Endometrial microvascular endothelial cells (primary cell): Measurements from ENCODE around the gene HSD11B1. TPM values are rescaled to one million over a fixed set of nuclear protein-coding genes. Genes with fewer than 3 reads are reported as not detected.

Experiments
- in situ Hi-C: cut with HindIII; loops from 2 replicates; pipeline ENCODE4 v1.10.0; 2017; ENCODE audit warnings: low sequenced_read_pairs, low pct_unique_long_range_greater_than_20kb; ENCODE audit errors: inconsistent ontology term
- total RNA-seq: library from RNA; depleted of rRNA; stranded (reverse); fragments of >200 nt; gene quantifications from one replicate; pipeline ENCODE4 v1.2.3, GENCODE V29; 2015; ENCODE audit errors: inconsistent ontology term

Gene HSD11B1
- total RNA-seq, 1 donor from 2014 or later, result 0.46 TPM

DNA sequence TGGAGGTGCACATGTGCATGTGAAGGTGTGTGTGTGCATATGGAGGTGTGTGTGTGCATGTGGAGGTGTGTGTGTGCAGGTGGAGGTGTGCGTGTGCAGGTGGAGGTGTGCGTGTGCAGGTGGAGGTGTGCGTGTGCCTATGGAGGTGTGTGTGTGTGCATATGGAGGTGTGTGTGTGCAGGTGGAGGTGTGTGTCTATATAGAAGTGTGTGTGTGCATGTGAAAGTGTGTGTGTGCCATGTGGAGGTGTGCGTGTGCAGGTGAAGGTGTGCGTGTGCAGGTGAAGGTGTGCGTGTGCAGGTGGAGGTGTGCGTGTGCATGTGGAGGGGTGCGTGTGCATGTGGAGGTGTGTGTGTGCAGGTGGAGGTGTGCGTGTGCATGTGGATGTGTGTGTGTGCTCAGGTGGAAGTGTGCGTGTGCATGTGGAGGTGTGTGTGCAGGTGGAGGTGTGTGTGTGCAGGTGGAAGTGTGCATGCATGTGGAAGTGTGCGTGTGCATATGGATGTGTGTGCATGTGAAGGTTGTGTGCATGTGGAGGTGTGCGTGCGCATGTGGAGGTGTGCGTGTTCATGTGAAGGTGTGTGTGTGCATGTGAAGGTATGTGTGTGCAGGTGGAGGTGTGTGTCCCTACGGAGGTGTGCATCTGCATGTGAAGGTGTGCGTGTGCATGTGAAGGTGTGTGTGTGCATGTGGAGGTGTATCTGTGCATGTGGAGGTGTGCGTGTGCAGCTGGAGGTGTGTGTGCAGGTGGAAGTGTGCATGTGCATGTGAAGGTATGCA lies 66.2 kb downstream of the HSD11B1 start:
- in situ Hi-C loops, result no loop called here

DNA sequence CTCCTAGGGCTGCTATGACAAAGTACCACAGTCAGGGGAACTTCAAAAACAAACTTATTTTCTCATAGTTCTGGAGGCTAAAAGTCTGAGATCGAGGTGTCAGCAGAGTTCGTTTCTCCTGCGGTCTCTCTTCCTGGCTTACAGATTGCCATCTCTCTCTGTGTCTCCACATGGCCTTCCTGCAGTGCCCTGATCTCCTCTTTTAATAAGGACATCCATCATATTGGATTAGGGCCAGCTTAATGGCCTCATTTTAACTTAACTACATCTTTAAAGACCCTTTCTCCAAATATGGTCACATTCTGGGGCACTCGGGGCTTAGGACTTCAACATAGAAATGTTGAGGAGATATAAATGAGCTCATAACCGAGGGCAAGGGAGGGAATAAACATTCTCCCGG lies 67.5 kb downstream of the HSD11B1 start:
- in situ Hi-C loops, result no loop called here

DNA sequence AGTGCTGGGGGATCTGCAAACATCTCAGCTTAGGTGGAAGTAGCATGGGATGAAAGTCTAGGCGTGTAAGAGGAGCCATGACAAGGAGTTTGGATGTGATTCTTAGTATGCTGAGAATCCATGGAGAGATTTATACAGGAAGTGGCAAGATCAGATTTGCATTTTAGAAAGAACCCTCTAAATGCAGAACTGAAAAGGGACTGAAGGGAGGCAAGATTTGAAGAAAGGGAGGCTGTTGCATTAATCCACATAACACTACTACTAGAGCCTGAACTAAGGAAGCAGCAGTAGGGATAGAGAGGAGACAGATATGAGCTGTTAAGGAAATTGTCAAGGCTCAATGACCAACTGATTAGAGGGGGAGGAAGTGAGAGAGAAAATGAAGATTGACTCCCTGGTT lies 69.9 kb downstream of the HSD11B1 start:
- in situ Hi-C loops, result no loop called here

DNA sequence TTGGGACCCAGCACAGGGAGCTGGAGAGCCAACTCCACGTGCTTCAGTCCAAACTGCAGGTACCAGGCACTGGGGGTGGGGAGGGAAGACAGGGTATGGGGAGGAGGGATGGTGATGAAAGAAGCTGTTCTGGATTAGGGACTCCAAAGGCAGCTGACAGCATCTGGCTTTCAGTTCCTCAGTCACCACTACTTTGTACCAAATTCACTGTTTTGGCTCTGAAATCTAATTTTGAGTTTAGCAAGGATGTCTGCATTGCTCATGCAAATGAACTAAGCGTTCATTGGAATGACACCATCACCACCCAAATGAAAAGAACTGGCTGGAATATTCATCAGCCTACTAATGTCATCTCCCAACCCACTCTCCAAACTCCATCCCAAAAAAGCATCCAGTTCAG lies 71.0 kb downstream of the HSD11B1 start:
- in situ Hi-C loops, result no loop called here

DNA sequence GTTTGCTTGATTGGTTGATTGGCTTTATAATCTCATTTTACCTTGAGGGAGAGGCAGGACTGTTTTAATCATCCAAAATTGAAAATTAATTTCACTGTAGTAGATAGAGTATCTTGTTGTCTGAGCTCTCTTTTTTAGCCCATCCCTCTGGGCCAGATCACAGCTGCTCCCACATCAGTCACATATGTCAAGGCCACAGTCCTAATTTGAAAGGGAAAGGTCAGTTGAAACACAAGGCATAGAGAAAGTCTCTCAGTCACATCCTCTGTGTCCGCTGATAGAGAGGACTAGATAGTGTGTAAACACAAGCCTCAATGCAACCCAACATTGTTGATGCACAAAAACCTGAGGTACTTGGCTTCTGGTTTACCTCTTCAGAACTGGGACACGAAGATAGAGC lies 72.9 kb downstream of the HSD11B1 start:
- in situ Hi-C loops, result no loop called here

DNA sequence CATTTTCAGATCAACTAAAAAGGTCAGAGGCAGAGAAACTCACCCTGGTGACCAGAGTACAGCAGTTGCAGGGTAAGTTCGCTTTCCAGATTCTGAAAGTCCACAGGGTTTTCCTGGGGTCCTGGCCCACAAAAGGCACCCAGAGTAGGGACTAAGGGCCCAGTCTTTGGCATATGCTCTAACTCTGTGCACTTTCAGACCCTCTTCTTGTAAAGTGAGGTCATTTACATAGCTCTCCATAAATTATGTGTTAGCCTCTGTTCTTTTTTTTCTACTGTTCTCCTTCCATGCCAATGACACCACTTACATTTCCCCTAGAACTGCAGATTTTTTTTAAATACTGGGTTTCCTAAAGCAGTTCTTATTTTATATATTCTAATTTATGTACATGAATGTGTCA lies 73.5 kb downstream of the HSD11B1 start:
- in situ Hi-C loops, result no loop called here

DNA sequence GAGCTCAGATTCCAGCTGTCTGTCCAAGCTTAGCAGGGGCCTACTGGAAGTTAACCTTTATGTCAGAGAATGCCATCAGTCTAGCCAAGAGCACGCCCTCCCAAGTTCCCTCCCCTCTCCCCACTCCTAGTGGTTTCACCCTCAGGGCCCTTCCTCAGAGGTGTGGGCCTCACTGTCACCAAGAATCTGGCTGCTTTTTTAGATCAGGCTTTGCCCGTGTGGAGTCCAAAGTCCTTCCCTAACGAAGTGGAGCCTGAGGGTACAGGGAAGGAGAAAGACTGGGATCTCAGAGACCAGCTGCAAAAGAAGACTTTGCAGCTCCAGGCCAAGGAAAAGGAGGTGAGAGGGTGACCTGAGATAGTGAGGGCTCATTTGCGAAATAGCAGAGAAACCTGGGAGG lies 75.6 kb downstream of the HSD11B1 start:
- in situ Hi-C loops, result no loop called here

DNA sequence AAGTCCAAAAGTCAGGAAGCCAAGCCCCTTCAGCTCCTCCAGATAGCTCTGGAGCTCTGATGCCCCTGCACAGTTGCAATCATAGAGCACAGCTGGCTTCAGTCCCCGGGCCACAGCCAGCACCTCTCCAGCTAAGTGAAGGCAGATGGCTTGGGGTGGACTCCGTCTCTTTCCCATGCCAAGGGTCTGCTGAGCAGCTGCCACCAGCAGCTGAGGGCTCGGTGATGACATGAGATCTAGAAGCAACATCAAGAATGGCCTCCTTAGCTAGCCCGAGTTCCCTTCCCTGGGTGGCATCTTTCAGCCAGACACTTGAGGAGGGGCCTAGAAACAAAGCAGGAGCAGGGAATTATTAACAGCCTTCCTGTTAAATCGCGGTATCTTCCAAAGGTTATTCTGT lies 78.7 kb downstream of the HSD11B1 start:
- in situ Hi-C loops, result no loop called here

Other genes starting within 250 kb of the HSD11B1 start
- gene CAMK1G, start 121.1 kb upstream of the HSD11B1 start, total RNA-seq, result 0.37 TPM
- 15.8 TPM for gene LAMB3, start 52.4 kb upstream of the HSD11B1 start, total RNA-seq
- 34.6 TPM for gene G0S2, start 29.4 kb upstream of the HSD11B1 start, total RNA-seq
- not detected for gene TRAF3IP3, start 51.2 kb downstream of the HSD11B1 start, total RNA-seq
- 3.7 TPM for gene C1orf74, start 79.7 kb downstream of the HSD11B1 start, total RNA-seq
- gene IRF6, start 101.3 kb downstream of the HSD11B1 start, total RNA-seq, result 0.37 TPM
- gene UTP25, start 123.1 kb downstream of the HSD11B1 start, total RNA-seq, result 7.8 TPM
- gene SYT14, start 233.4 kb downstream of the HSD11B1 start, total RNA-seq, result 1.1 TPM